Suprapubic skin (tissue), 4 donors: Measurements from ENCODE around the gene CELF4.

ENCODE experiments used
- EP300 ChIP-seq: sonication (generic); formaldehyde crosslinking; IDR thresholded peaks from one replicate; pipeline ENCODE4 v1.6.1; 2017; ENCODE audit warnings: antibody characterized with exemption
- POLR2A ChIP-seq, 2 donors: fragments of 450-650 bp; IDR thresholded peaks; one replicate each; pipeline ENCODE4 v1.6.1; 2017; ENCODE audit warnings: antibody characterized with exemption in 2 of 2, mild to moderate bottlenecking in 2 of 2, moderate library complexity in 2 of 2
- POLR2AphosphoS5 ChIP-seq, 3 donors: sonication (generic); formaldehyde crosslinking; IDR thresholded peaks; one replicate each; pipeline ENCODE4 v1.6.1; 2017; ENCODE audit warnings: antibody characterized with exemption in 3 of 3
- TF ChIP-seq, protein P1 (sequence below), 2 donors: fragments of 200-600 bp in 1 of 2; fragments of 450-650 bp in 1 of 2; sonication (generic) in 1 of 2; IDR thresholded peaks; one replicate each; pipeline ENCODE4 v1.5.1; 2016 to 2019; ENCODE audit warnings: antibody characterized with exemption in 2 of 2, mild to moderate bottlenecking in 1 of 2, moderate library complexity in 1 of 2

DNA sequence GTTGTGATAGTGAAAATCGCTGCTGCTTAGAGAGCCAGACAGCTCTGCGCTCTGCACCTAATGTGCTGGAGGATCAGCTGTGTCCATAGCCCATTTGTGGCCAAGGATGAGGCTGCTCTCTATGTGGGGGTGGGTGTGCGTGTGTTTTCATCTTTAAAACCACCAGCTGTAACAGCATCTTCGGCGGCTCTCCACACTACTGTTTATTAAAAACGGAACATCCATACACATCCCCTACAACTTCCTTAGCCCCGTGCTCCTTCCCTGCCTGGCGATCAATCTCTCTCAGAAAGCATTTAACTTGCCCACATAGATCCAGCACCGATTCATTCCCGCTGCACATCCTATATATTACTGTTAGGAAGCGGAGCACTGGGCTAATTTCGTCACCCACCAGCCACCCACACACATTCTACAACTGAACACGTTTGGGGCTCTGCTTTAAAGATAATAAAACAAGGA lies 1.6 kb downstream of the CELF4 start:
- TF ChIP-seq POLR2A (IDR thresholded peaks at IDR 0.05) (no peak), POLR2AphosphoS5 (IDR thresholded peaks at IDR 0.05) (no peak), EP300 (no peak)
- TF ChIP-seq, protein P1, sequence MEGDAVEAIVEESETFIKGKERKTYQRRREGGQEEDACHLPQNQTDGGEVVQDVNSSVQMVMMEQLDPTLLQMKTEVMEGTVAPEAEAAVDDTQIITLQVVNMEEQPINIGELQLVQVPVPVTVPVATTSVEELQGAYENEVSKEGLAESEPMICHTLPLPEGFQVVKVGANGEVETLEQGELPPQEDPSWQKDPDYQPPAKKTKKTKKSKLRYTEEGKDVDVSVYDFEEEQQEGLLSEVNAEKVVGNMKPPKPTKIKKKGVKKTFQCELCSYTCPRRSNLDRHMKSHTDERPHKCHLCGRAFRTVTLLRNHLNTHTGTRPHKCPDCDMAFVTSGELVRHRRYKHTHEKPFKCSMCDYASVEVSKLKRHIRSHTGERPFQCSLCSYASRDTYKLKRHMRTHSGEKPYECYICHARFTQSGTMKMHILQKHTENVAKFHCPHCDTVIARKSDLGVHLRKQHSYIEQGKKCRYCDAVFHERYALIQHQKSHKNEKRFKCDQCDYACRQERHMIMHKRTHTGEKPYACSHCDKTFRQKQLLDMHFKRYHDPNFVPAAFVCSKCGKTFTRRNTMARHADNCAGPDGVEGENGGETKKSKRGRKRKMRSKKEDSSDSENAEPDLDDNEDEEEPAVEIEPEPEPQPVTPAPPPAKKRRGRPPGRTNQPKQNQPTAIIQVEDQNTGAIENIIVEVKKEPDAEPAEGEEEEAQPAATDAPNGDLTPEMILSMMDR (IDR thresholded peaks at IDR 0.05) = no peak
